H1 (cell line): ENCODE measurements around the gene RAB21. TPM values are rescaled to one million over a fixed set of nuclear protein-coding genes. Genes with fewer than 3 reads are reported as not detected.

ENCODE experiments used
- CTCF ChIA-PET: fragments of 300-600 bp; sonication (Branson Sonifier 250); formaldehyde crosslinking; loops from one replicate; lab custom pipeline; 2021; ENCODE audit not compliant: partially characterized antibody; lab: Charles Lee
- POLR2A ChIA-PET: fragments of 300-600 bp; sonication (Branson Sonifier 250); formaldehyde crosslinking; loops from one replicate; lab custom pipeline; 2021; ENCODE audit warnings: inconsistent platforms; ENCODE audit not compliant: partially characterized antibody; lab: Charles Lee
- DNase-seq, 2 experiments: peaks; one replicate each; pipeline versions ENCODE4 v3.0.0 to v3.0.0-alpha.2; 2010 to 2022; ENCODE audit warnings: low spot score in 2 of 2, low read depth in 1 of 2, mixed read lengths in 1 of 2
- FAIRE-seq: peaks from 2 replicates; lab custom pipeline; 2011; peaks lifted over from hg19 to GRCh38; lab: Jason Lieb, UNC
- H2AFZ ChIP-seq: 2 replicates; pipeline ENCODE4 v1.8.1; 2012; ENCODE audit warnings: low read length, inconsistent platforms
- H2AK5ac ChIP-seq: 2 replicates; pipeline ENCODE4 v1.6.1; 2013; ENCODE audit warnings: low read depth, low read length
- H2BK120ac ChIP-seq: replicated peaks from 2 replicates; pipeline ENCODE3; 2013; ENCODE audit warnings: low read depth, low read length, inconsistent platforms
- H2BK12ac ChIP-seq: 2 replicates; pipeline ENCODE4 v1.6.1; 2013; ENCODE audit warnings: low read depth, low read length
- H2BK15ac ChIP-seq: 2 replicates; pipeline ENCODE4 v1.6.1; 2013; ENCODE audit warnings: low read length
- H2BK20ac ChIP-seq: 2 replicates; pipeline ENCODE4 v1.6.1; 2013; ENCODE audit warnings: low read length
- H2BK5ac ChIP-seq: 2 replicates; pipeline ENCODE4 v1.6.1; 2013; ENCODE audit warnings: low read depth, low read length
- H3K14ac ChIP-seq: 2 replicates; pipeline ENCODE4 v1.6.1; 2013; ENCODE audit warnings: inconsistent platforms; ENCODE audit not compliant: insufficient read length
- H3K18ac ChIP-seq: 2 replicates; pipeline ENCODE4 v1.6.1; 2013; ENCODE audit warnings: low read length; ENCODE audit errors: extremely low read depth
- H3K23ac ChIP-seq: 2 replicates; pipeline ENCODE4 v1.6.1; 2013; ENCODE audit warnings: inconsistent platforms; ENCODE audit not compliant: insufficient read length
- H3K23me2 ChIP-seq: 2 replicates; pipeline ENCODE4 v1.6.1; 2013; ENCODE audit warnings: low read depth, low read length
- H3K27ac ChIP-seq: 2 replicates; pipeline ENCODE4 v1.6.1; 2011; ENCODE audit warnings: low read depth, low read length, inconsistent platforms
- H3K27me3 ChIP-seq, 4 experiments: replicated peaks in 1 of 4; 1 replicate in 1 of 4; 2 replicates in 3 of 4; pipeline versions ENCODE4 v1.6.1 to v1.8.1; 2011 to 2013; ENCODE audit warnings: low read length in 3 of 4, mild to moderate bottlenecking in 3 of 4, inconsistent platforms in 2 of 4, mixed read lengths in 2 of 4, moderate library complexity in 1 of 4; ENCODE audit not compliant: control insufficient read depth in 3 of 4, insufficient read depth in 3 of 4; ENCODE audit errors: extremely low read depth in 1 of 4
- H3K36me3 ChIP-seq, 4 experiments: 2 replicates each; pipeline versions ENCODE4 v1.6.1 to v1.8.1; 2011 to 2013; ENCODE audit warnings: mild to moderate bottlenecking in 4 of 4, low read length in 3 of 4, moderate library complexity in 2 of 4, control low read depth in 1 of 4, inconsistent platforms in 1 of 4; ENCODE audit not compliant: insufficient read depth in 4 of 4, control insufficient read depth in 2 of 4
- H3K4ac ChIP-seq: replicated peaks from 2 replicates; pipeline ENCODE3; 2013; ENCODE audit warnings: low read length, low read depth, mixed read lengths, inconsistent platforms; ENCODE audit not compliant: insufficient read length
- H3K4me1 ChIP-seq, 4 experiments: replicated peaks in 1 of 4; 1 replicate in 1 of 4; 2 replicates in 3 of 4; pipeline versions ENCODE4 v1.6.1 to v1.8.1; 2011 to 2013; ENCODE audit warnings: low read length in 3 of 4, inconsistent platforms in 2 of 4, mixed read lengths in 1 of 4; ENCODE audit not compliant: insufficient read depth in 4 of 4, control insufficient read depth in 3 of 4
- H3K4me2 ChIP-seq, 2 experiments: 2 replicates each; pipeline versions ENCODE4 v1.6.1 to v1.8.1; 2011 to 2013; ENCODE audit warnings: low read depth in 2 of 2, low read length in 2 of 2, control low read depth in 1 of 2, inconsistent platforms in 1 of 2, mild to moderate bottlenecking in 1 of 2; ENCODE audit not compliant: insufficient read depth in 1 of 2
- H3K4me3 ChIP-seq, 4 experiments: fragments of 200-600, 300-600 bp in 1 of 4; sonication (generic), shearing (Covaris generic), sonication (Bioruptor Twin) in 1 of 4; 2 replicates each; pipeline versions ENCODE4 v1.5.1 to v1.8.1; 2011 to 2016; ENCODE audit warnings: low read length in 4 of 4, low read depth in 3 of 4, control low read depth in 2 of 4, inconsistent platforms in 2 of 4, mild to moderate bottlenecking in 2 of 4, mixed read lengths in 1 of 4, moderate library complexity in 1 of 4; ENCODE audit not compliant: insufficient read depth in 2 of 4; ENCODE audit errors: extremely low read depth in 1 of 4
- H3K56ac ChIP-seq: replicated peaks from 2 replicates; pipeline ENCODE3; 2013; ENCODE audit warnings: low read depth, mild to moderate bottlenecking, mixed read lengths, low read length, inconsistent platforms; ENCODE audit not compliant: insufficient read length
- H3K79me1 ChIP-seq: 2 replicates; pipeline ENCODE4 v1.6.1; 2013; ENCODE audit warnings: low read depth, low read length, control low read depth
- H3K79me2 ChIP-seq, 2 experiments: 2 replicates each; pipeline versions ENCODE4 v1.6.1 to v1.8.1; 2012 to 2013; ENCODE audit warnings: low read length in 2 of 2, mild to moderate bottlenecking in 2 of 2, inconsistent platforms in 1 of 2; ENCODE audit not compliant: insufficient read depth in 2 of 2, control insufficient read depth in 1 of 2
- H3K9ac ChIP-seq, 4 experiments: replicated peaks in 1 of 4; 1 replicate in 1 of 4; 2 replicates in 3 of 4; pipeline versions ENCODE4 v1.6.1 to v1.8.1; 2011 to 2013; ENCODE audit warnings: low read depth in 3 of 4, low read length in 3 of 4, control low read depth in 2 of 4, mild to moderate bottlenecking in 2 of 4, moderate library complexity in 2 of 4, inconsistent platforms in 1 of 4; ENCODE audit errors: extremely low read depth in 1 of 4
- H3K9me3 ChIP-seq, 2 experiments: 2 replicates each; pipeline versions ENCODE4 v1.6.1 to v1.8.1; 2012 to 2013; ENCODE audit warnings: mild to moderate bottlenecking in 2 of 2, moderate library complexity in 2 of 2, control low read depth in 1 of 2, inconsistent platforms in 1 of 2, low read depth in 1 of 2, low read length in 1 of 2, mixed read lengths in 1 of 2; ENCODE audit not compliant: insufficient read depth in 2 of 2
- H4K20me1 ChIP-seq, 2 experiments: replicated peaks in 1 of 2; 2 replicates each; pipeline versions ENCODE3 to v1.8.1; 2011 to 2013; ENCODE audit warnings: inconsistent platforms in 2 of 2, low read length in 2 of 2, mild to moderate bottlenecking in 1 of 2; ENCODE audit not compliant: insufficient read depth in 2 of 2, control insufficient read depth in 1 of 2
- H4K5ac ChIP-seq: 2 replicates; pipeline ENCODE4 v1.6.1; 2013; ENCODE audit warnings: low read length, low read depth, mixed read lengths, inconsistent platforms; ENCODE audit not compliant: insufficient read length
- H4K8ac ChIP-seq: 2 replicates; pipeline ENCODE4 v1.8.0; 2013; ENCODE audit warnings: mild to moderate bottlenecking, moderate library complexity, low read length, inconsistent platforms; ENCODE audit not compliant: insufficient read depth; ENCODE audit errors: extremely low read depth
- H4K91ac ChIP-seq: replicated peaks from 2 replicates; pipeline ENCODE3; 2013; ENCODE audit warnings: low read length, mixed read lengths, inconsistent platforms; ENCODE audit not compliant: insufficient read length
- CHD2 ChIP-seq: IDR thresholded peaks from 2 replicates; pipeline ENCODE4 v1.6.1; 2012; ENCODE audit warnings: low read length, improper control_type of control experiment
- POU5F1 ChIP-seq: IDR thresholded peaks from 2 replicates; pipeline ENCODE4 v1.6.1; 2011; ENCODE audit warnings: low read depth, mild to moderate bottlenecking, low read length, moderate library complexity
- RAD21 ChIP-seq, 2 experiments: IDR thresholded peaks in 1 of 2; conservative IDR thresholded peaks in 1 of 2; 2 replicates each; pipeline ENCODE4 v1.6.1; 2011; ENCODE audit warnings: low read depth in 2 of 2, low read length in 2 of 2, improper control_type of control experiment in 1 of 2, inconsistent platforms in 1 of 2, mild to moderate bottlenecking in 1 of 2, moderate library complexity in 1 of 2
- SIX5 ChIP-seq: IDR thresholded peaks from 2 replicates; pipeline ENCODE4 v1.6.1; 2011; ENCODE audit warnings: mild to moderate bottlenecking, low read depth, low read length
- ZNF274 ChIP-seq: IDR thresholded peaks from 2 replicates; pipeline ENCODE4 v1.7.0; 2012; ENCODE audit warnings: low read length, borderline replicate concordance; ENCODE audit errors: extremely low read depth
- WGBS, 2 experiments: shearing (Covaris generic) in 1 of 2; methylation state at CpG; one replicate each; pipeline versions ENCODE4 v1.1.6 to v1.1.7; 2013 to 2015; ENCODE audit warnings: low lambda C conversion rate in 2 of 2, mixed read lengths in 2 of 2, inconsistent platforms in 1 of 2, low coverage in 1 of 2, missing lambda C conversion rate in 1 of 2; ENCODE audit not compliant: insufficient replicate concordance in 2 of 2, insufficient coverage in 1 of 2, insufficient read length in 1 of 2; ENCODE audit errors: extremely low coverage in 1 of 2, missing lambda C conversion rate in 1 of 2; 5-methylcytosine and 5-hydroxymethylcytosine counted together
- polyA plus RNA-seq, 7 experiments: library from polyadenylated mRNA; depleted of rRNA in 3 of 7; stranded (reverse) in 5 of 7; unstranded in 2 of 7; fragments of >200 nt in 5 of 7; fragments of 200-250 nt in 2 of 7; gene quantifications; 1 replicate in 5 of 7; 2 replicates in 1 of 7; 4 replicates in 1 of 7; pipeline versions ENCODE4 v1.2.1 to v1.2.3, GENCODE V29; 2011 to 2013; ENCODE audit warnings: missing spikeins in 2 of 7, mixed read lengths in 2 of 7
- total RNA-seq: library from RNA; stranded (reverse); fragmentation: NEBNext Ultra II Directional; extraction: Animal tissue kit (Norgen Biotek cat#: 25700); gene quantifications from 2 replicates; pipeline ENCODE4 v1.2.1, GENCODE V29; 2021
- TF ChIP-seq, protein P1 (sequence below), 3 experiments: IDR thresholded peaks; 1 replicate in 2 of 3; 2 replicates in 1 of 3; pipeline versions ENCODE4 v1.5.1 to v1.6.1; 2011; ENCODE audit warnings: low read length in 3 of 3, mild to moderate bottlenecking in 3 of 3, inconsistent platforms in 2 of 3, low read depth in 1 of 3, moderate library complexity in 1 of 3; ENCODE audit not compliant: insufficient read depth in 1 of 3; ENCODE audit errors: control extremely low read depth in 1 of 3

RAB21 gene
- total and polyA plus RNA-seq, 2 of the 8 experiments (the other 6 are each of a cell fraction or from before 2014, with no cell fraction given), result 1.2 to 47.2 TPM

DNA sequence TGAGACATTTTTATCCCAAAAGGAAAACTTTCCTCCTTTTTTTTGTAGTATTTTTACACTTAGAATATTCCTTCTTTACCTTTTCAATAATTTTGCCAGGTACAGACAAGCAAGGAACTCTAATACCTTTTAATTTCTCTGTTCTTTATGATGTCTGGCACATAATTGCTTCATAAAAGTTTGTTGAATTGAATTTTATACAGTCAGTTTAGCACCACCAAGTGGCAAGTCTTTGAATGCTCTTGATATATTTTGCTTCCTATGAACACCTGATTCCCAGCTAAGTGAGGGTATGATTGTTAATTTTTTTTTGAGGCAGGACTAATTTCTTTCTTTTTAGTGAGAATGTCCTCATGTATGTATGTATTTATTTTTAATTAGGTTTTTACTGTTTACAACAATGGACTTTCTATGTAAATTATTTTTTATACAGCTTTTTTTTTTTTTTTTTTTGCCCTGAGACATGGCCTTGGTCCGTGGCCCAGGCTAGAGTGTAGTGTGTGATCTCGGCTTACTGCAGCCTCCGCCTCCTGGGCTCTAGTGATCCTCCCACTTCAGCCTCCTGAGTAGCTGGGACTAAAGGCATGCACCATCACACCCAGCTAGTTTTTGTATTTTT is 91.8 kb downstream of the RAB21 start:
- Histone ChIP-seq H2BK12ac (no peak overlapping the region), H3K14ac (no peak overlapping the region), H4K20me1 (peaks cover 5 to 9% of the 10 kb centered on the region in 2 experiments), H3K4ac (no peak overlapping the region), H3K4me3 (no peak overlapping the region), H2BK20ac (no peak overlapping the region), H3K27me3 (no peaks in the 10 kb centered on the region), H3K23me2 (no peaks in the 10 kb centered on the region), H3K4me1 (peaks cover 0 to 1% (median 0%) of the 10 kb centered on the region in 4 experiments; a peak in 1 of 7 replicates), H3K79me1 (peaks cover 3% of the 10 kb centered on the region), H2AFZ (no peak overlapping the region), H3K56ac (no peak overlapping the region), H4K5ac (no peak overlapping the region), H3K23ac (no peak overlapping the region), H2BK5ac (no peak overlapping the region), H3K9me3 (peaks cover 1 to 5% of the 10 kb centered on the region in 2 experiments; a peak in 3 of 4 replicates), H4K8ac (no peak overlapping the region), H3K36me3 (no peaks in the 10 kb centered on the region; a peak in 1 of 8 replicates), H3K79me2 (peaks cover 11 to 91% of the 10 kb centered on the region in 2 experiments), H4K91ac (no peak overlapping the region), H3K18ac (no peak overlapping the region), H2BK120ac (no peak overlapping the region), H3K9ac (no peak overlapping the region), H3K4me2 (no peak overlapping the region), H2AK5ac (no peak overlapping the region), H3K27ac (no peak overlapping the region), H2BK15ac (no peak overlapping the region)
- TF ChIP-seq POU5F1 (no peak), CHD2 (no peak), RAD21 (IDR thresholded peaks at IDR 0.05 in 1 of 2, conservative IDR thresholded peaks at IDR 0.05 in 1 of 2; ENCODE audit: low read depth in 2 of 2, low read length in 2 of 2) (peak; percentile 16 to 23; a peak in 3 of 4 replicates), SIX5 (no peak), ZNF274 (no peak)
- TF ChIP-seq, protein P1, sequence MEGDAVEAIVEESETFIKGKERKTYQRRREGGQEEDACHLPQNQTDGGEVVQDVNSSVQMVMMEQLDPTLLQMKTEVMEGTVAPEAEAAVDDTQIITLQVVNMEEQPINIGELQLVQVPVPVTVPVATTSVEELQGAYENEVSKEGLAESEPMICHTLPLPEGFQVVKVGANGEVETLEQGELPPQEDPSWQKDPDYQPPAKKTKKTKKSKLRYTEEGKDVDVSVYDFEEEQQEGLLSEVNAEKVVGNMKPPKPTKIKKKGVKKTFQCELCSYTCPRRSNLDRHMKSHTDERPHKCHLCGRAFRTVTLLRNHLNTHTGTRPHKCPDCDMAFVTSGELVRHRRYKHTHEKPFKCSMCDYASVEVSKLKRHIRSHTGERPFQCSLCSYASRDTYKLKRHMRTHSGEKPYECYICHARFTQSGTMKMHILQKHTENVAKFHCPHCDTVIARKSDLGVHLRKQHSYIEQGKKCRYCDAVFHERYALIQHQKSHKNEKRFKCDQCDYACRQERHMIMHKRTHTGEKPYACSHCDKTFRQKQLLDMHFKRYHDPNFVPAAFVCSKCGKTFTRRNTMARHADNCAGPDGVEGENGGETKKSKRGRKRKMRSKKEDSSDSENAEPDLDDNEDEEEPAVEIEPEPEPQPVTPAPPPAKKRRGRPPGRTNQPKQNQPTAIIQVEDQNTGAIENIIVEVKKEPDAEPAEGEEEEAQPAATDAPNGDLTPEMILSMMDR (IDR thresholded peaks at IDR 0.05; ENCODE audit: control extremely low read depth in 1 of 3, insufficient read depth in 1 of 3, low read depth in 1 of 3, low read length in 3 of 3), result peak in 1 of 3 experiments; percentile 48; a peak in 2 of 4 replicates
- ChIA-PET CTCF (interaction anchor here (0.6 to 2.7 kb wide), 15 partner anchors 9 to 114 kb away, joined by 3 to 11 read pairs (median 3); partner anchors contain the start of gene TPH2), POLR2A (no interaction called here)
- DNase-seq (no peak), FAIRE-seq (no peak)
- 100% methylated on average over 2 of the region's 3 CpGs; no CpG with 5 or more reads in 1 of the 2 experiments for WGBS, 2 experiments
